Measurements from ENCODE around the gene JOSD1.

The JOSD1 gene

GRCh38 chr22:38720350-38720749 is 19.6 kb upstream of the JOSD1 start:
- H3K4me3 ChIP-seq (ENCODE audit: low read length), result no peak overlapping the region
- no peaks in the 10 kb centered on the region for H3K9me3 ChIP-seq (ENCODE audit: control insufficient read depth, low read depth, low read length)
- H3K27me3 ChIP-seq (ENCODE audit: control insufficient read depth, insufficient read depth, low read length), result no peaks in the 10 kb centered on the region
- H3K9ac ChIP-seq (ENCODE audit: low read length), result no peak overlapping the region
- H3K36me3 ChIP-seq (ENCODE audit: control insufficient read depth, low read depth, low read length), result peaks cover 68% of the 10 kb centered on the region
- no peaks in the 10 kb centered on the region for H3K4me1 ChIP-seq (ENCODE audit: control insufficient read depth, low read depth, low read length)
- H3K27ac ChIP-seq (ENCODE audit: low read length), result no peak overlapping the region

GRCh38 chr22:38719196-38719595 is 18.5 kb upstream of the JOSD1 start:
- Histone ChIP-seq H3K27ac (ENCODE audit: low read length) (no peak overlapping the region), H3K4me3 (ENCODE audit: low read length) (no peak overlapping the region), H3K9ac (ENCODE audit: low read length) (no peak overlapping the region), H3K4me1 (ENCODE audit: control insufficient read depth, low read depth, low read length) (no peaks in the 10 kb centered on the region), H3K36me3 (ENCODE audit: control insufficient read depth, low read depth, low read length) (peaks cover 57% of the 10 kb centered on the region), H3K27me3 (ENCODE audit: control insufficient read depth, insufficient read depth, low read length) (no peaks in the 10 kb centered on the region), H3K9me3 (ENCODE audit: control insufficient read depth, low read depth, low read length) (no peaks in the 10 kb centered on the region)

DNA sequence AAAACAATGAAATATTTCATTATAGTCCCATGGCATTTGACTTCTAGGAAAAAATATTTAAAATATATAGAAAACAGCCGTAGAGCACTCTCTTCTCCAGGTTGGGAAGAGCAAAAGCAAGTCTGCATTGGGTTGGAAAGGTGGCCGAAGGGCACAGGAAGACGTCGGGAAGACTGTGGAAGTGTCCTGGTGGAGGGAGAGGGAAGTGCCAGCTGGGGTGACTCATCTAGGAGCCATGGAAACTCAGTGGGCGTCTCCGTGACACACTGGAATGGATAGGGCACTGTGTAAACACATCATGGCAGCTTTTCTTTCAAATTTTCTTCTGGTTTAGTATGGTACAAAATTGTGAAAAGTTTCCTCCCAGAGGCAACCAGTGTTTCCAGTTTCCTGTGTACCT is 17.7 kb upstream of the JOSD1 start:
- H3K9ac ChIP-seq (ENCODE audit: low read length), result no peak overlapping the region
- no peaks in the 10 kb centered on the region for H3K9me3 ChIP-seq (ENCODE audit: control insufficient read depth, low read depth, low read length)
- H3K4me3 ChIP-seq (ENCODE audit: low read length), result no peak overlapping the region
- H3K36me3 ChIP-seq (ENCODE audit: control insufficient read depth, low read depth, low read length), result peaks cover 50% of the 10 kb centered on the region
- H3K27ac ChIP-seq (ENCODE audit: low read length), result no peak overlapping the region
- H3K4me1 ChIP-seq (ENCODE audit: control insufficient read depth, low read depth, low read length), result peaks cover 3% of the 10 kb centered on the region
- no peaks in the 10 kb centered on the region for H3K27me3 ChIP-seq (ENCODE audit: control insufficient read depth, insufficient read depth, low read length)

- Histone ChIP-seq H3K27ac (ENCODE audit: low read length) (no peak overlapping the region), H3K9ac (ENCODE audit: low read length) (no peak overlapping the region), H3K4me3 (ENCODE audit: low read length) (no peak overlapping the region), H3K27me3 (ENCODE audit: control insufficient read depth, insufficient read depth, low read length) (no peaks in the 10 kb centered on the region), H3K4me1 (ENCODE audit: control insufficient read depth, low read depth, low read length) (peaks cover 15% of the 10 kb centered on the region), H3K36me3 (ENCODE audit: control insufficient read depth, low read depth, low read length) (peaks cover 38% of the 10 kb centered on the region), H3K9me3 (ENCODE audit: control insufficient read depth, low read depth, low read length) (no peaks in the 10 kb centered on the region)
Observed at GRCh38 chr22:38717244-38717643, 16.5 kb upstream of the JOSD1 start.

- Histone ChIP-seq H3K9me3 (ENCODE audit: control insufficient read depth, low read depth, low read length) (no peaks in the 10 kb centered on the region), H3K27ac (ENCODE audit: low read length) (no peak overlapping the region), H3K4me3 (ENCODE audit: low read length) (no peak overlapping the region), H3K9ac (ENCODE audit: low read length) (no peak overlapping the region), H3K36me3 (ENCODE audit: control insufficient read depth, low read depth, low read length) (peaks cover 35% of the 10 kb centered on the region), H3K4me1 (ENCODE audit: control insufficient read depth, low read depth, low read length) (peaks cover 17% of the 10 kb centered on the region), H3K27me3 (ENCODE audit: control insufficient read depth, insufficient read depth, low read length) (no peaks in the 10 kb centered on the region)
Observed at GRCh38 chr22:38716826-38717225, 16.1 kb upstream of the JOSD1 start.

- Histone ChIP-seq H3K27ac (ENCODE audit: low read length) (no peak overlapping the region), H3K4me1 (ENCODE audit: control insufficient read depth, low read depth, low read length) (peaks cover 17% of the 10 kb centered on the region), H3K4me3 (ENCODE audit: low read length) (no peak overlapping the region), H3K27me3 (ENCODE audit: control insufficient read depth, insufficient read depth, low read length) (no peaks in the 10 kb centered on the region), H3K9me3 (ENCODE audit: control insufficient read depth, low read depth, low read length) (no peaks in the 10 kb centered on the region), H3K9ac (ENCODE audit: low read length) (no peak overlapping the region), H3K36me3 (ENCODE audit: control insufficient read depth, low read depth, low read length) (peaks cover 31% of the 10 kb centered on the region)
Observed at GRCh38 chr22:38716271-38716670, 15.5 kb upstream of the JOSD1 start.

DNA sequence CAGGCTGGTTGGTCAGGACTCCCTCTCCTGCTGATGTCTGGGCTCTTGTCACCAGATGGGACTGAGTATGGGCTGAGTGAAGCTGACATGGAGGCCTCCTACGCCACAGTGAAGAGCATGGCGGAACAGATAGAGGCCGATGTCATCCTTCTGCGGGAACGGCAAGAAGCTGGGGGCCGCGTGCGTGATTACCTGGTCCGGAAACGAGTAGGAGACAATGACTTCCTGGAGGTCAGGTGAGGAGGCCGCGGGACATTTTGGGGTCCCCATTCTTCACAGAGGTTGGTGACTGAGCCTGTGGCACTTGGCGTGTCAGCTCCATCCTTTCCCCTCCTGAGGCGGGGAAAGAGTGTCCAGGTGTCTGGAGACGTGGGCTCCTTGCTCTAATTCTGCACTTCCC is 15.1 kb upstream of the JOSD1 start:
- no peak overlapping the region for H3K9ac ChIP-seq (ENCODE audit: low read length)
- no peak overlapping the region for H3K27ac ChIP-seq (ENCODE audit: low read length)
- H3K27me3 ChIP-seq (ENCODE audit: control insufficient read depth, insufficient read depth, low read length), result no peaks in the 10 kb centered on the region
- H3K9me3 ChIP-seq (ENCODE audit: control insufficient read depth, low read depth, low read length), result no peaks in the 10 kb centered on the region
- peaks cover 30% of the 10 kb centered on the region for H3K36me3 ChIP-seq (ENCODE audit: control insufficient read depth, low read depth, low read length)
- H3K4me3 ChIP-seq (ENCODE audit: low read length), result no peak overlapping the region
- H3K4me1 ChIP-seq (ENCODE audit: control insufficient read depth, low read depth, low read length), result peaks cover 17% of the 10 kb centered on the region

DNA sequence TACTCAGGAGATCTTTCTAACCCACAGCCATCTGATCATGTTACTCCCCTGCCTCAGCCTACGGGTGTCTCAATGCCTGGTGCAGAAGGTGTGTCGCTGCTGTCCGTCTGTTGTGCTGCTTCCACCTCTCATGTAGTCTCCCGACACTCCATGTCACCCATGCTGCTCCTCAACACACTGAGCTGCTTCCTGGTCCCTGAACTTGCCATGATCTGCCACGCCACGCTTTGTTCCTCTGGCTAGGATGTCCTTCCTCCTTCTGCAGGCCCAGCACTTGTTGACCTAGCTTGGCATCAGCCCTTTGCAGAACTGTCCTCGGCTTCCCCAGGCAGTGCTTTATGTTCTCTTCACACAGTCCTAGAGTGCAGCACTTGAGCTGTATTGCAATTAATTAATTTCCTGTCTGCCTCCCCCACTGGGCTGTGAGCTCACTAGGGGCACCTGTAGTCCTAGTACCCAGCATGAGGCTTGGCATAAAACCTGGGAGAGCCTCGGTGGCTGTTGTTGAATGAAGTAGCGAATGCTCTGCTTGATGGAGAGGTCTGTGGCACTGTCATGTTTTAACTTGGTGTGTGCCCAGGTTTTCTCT is 14.5 kb upstream of the JOSD1 start:
- Histone ChIP-seq H3K4me3 (ENCODE audit: low read length) (no peak overlapping the region), H3K36me3 (ENCODE audit: control insufficient read depth, low read depth, low read length) (peaks cover 27% of the 10 kb centered on the region), H3K27ac (ENCODE audit: low read length) (no peak overlapping the region), H3K4me1 (ENCODE audit: control insufficient read depth, low read depth, low read length) (peaks cover 17% of the 10 kb centered on the region), H3K9me3 (ENCODE audit: control insufficient read depth, low read depth, low read length) (no peaks in the 10 kb centered on the region), H3K27me3 (ENCODE audit: control insufficient read depth, insufficient read depth, low read length) (no peaks in the 10 kb centered on the region), H3K9ac (ENCODE audit: low read length) (no peak overlapping the region)

DNA sequence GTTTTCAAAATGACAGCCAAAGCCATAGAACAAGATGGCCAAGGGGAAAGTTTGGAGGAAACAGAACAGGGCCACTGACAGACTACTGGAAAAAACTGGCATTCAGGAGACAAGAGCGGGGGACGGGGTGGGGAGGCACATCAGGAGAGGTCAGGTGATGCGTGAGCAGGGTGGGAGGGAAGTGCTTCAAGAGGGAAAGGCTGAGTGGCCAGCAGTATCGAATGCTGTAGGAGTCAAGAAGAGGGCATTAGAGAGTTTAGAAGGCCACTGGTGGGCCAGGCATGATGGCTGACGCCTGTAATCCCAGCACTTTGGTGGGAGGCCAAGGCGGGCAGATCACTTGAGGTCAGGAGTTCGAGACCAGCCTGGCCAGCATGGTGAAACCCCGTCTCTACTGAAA is 13.2 kb upstream of the JOSD1 start:
- peaks cover 33% of the 10 kb centered on the region for H3K36me3 ChIP-seq (ENCODE audit: control insufficient read depth, low read depth, low read length)
- no peaks in the 10 kb centered on the region for H3K9me3 ChIP-seq (ENCODE audit: control insufficient read depth, low read depth, low read length)
- no peak overlapping the region for H3K4me3 ChIP-seq (ENCODE audit: low read length)
- H3K27me3 ChIP-seq (ENCODE audit: control insufficient read depth, insufficient read depth, low read length), result no peaks in the 10 kb centered on the region
- H3K27ac ChIP-seq (ENCODE audit: low read length), result no peak overlapping the region
- H3K4me1 ChIP-seq (ENCODE audit: control insufficient read depth, low read depth, low read length), result peaks cover 17% of the 10 kb centered on the region
- no peak overlapping the region for H3K9ac ChIP-seq (ENCODE audit: low read length)

DNA sequence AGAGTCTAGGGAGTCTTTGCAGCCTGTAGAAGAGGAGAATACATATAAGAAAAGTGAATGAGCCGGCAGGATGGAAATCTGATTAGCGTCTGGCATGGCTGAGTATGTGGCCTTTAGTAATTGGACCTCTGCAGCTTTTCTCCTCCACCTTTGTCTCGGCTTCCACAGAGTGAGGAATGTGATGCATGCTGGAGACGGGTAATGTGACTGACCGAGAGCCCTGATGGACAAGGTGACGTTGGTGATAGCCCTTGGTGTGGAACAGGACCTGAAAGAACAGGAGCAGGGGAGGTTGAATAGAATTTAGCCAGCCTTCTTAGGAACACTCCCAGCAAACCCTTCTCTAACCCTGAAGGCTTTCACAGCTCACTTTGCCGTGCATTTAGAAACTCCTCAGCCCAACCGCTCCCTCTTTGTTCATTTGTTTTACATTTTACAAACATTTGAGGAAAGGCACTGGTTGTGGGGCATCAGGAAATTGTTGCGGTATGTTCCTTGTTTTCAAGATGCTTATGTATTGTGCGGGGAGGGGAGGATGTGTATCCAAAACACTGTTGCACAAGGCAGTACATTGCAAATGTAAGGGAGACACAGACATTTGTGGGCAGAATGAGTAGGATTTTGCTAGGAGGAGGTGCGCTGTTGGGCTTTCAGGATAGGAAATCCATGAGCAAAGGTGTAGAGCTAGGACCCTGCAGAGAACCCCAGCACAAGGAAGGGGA is 11.9 kb upstream of the JOSD1 start:
- Histone ChIP-seq H3K27ac (ENCODE audit: low read length) (no peak overlapping the region), H3K9me3 (ENCODE audit: control insufficient read depth, low read depth, low read length) (no peaks in the 10 kb centered on the region), H3K9ac (ENCODE audit: low read length) (no peak overlapping the region), H3K4me3 (ENCODE audit: low read length) (no peak overlapping the region), H3K4me1 (ENCODE audit: control insufficient read depth, low read depth, low read length) (peaks cover 22% of the 10 kb centered on the region), H3K36me3 (ENCODE audit: control insufficient read depth, low read depth, low read length) (peaks cover 26% of the 10 kb centered on the region), H3K27me3 (ENCODE audit: control insufficient read depth, insufficient read depth, low read length) (no peaks in the 10 kb centered on the region)

DNA sequence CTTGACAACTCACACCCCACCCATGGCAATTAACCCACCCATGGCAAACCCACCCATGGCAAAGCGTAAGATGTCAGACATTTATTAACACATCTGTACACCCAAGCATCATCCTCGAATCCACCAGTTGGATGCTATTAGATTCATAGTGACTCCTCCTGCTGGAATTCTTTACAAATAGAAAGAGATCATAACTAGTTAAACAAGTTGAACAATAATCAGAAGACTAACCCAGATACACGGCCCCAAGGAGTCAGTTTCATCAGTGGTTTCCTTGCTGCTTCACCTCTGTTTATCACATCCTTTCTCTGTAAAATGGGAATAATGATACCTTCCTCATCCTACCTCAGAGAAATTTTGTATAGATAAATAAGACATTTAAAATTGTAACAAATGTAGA is 10.1 kb upstream of the JOSD1 start:
- Histone ChIP-seq H3K4me3 (ENCODE audit: low read length) (no peak overlapping the region), H3K9ac (ENCODE audit: low read length) (no peak overlapping the region), H3K4me1 (ENCODE audit: control insufficient read depth, low read depth, low read length) (peaks cover 30% of the 10 kb centered on the region), H3K27me3 (ENCODE audit: control insufficient read depth, insufficient read depth, low read length) (no peaks in the 10 kb centered on the region), H3K36me3 (ENCODE audit: control insufficient read depth, low read depth, low read length) (peaks cover 8% of the 10 kb centered on the region), H3K27ac (ENCODE audit: low read length) (no peak overlapping the region), H3K9me3 (ENCODE audit: control insufficient read depth, low read depth, low read length) (no peaks in the 10 kb centered on the region)

DNA sequence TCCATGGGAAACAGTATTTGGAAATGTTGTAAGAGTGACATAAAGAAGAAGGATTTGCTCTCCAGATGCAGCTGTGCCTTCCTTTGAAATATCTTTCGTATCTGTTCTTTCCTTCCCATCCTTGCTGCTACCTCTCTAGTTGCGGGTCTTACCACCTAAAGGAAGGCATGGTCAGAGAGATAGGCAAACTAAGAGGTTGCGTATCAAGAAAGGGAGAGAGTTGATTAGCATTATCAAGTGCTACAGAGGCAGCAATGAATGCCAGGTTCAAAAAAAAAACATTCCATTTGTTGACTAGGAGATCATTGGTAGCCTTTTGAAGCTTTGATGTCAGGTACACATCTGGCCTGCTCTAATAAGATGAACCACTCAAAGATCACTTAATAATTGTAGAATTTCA is 9.6 kb upstream of the JOSD1 start:
- Histone ChIP-seq H3K27me3 (ENCODE audit: control insufficient read depth, insufficient read depth, low read length) (no peaks in the 10 kb centered on the region), H3K27ac (ENCODE audit: low read length) (no peak overlapping the region), H3K4me3 (ENCODE audit: low read length) (no peak overlapping the region), H3K9me3 (ENCODE audit: control insufficient read depth, low read depth, low read length) (no peaks in the 10 kb centered on the region), H3K4me1 (ENCODE audit: control insufficient read depth, low read depth, low read length) (peaks cover 30% of the 10 kb centered on the region), H3K9ac (ENCODE audit: low read length) (no peak overlapping the region), H3K36me3 (ENCODE audit: control insufficient read depth, low read depth, low read length) (peaks cover 6% of the 10 kb centered on the region)

All from iPS-18a (cell line).